Mesendoderm (in vitro differentiated cells): ENCODE data around the gene PARP8.
A peak's percentile ranks its signal among the peaks of the same experiment; 100 is the strongest.

Experiments
- DNase-seq: peaks from one replicate; pipeline ENCODE4 v3.0.0; 2013
- H2AK5ac ChIP-seq: 2 replicates; pipeline ENCODE4 v1.6.1; 2013; ENCODE audit warnings: low read length, inconsistent platforms
- H2BK120ac ChIP-seq: 2 replicates; pipeline ENCODE4 v1.6.1; 2013; ENCODE audit warnings: low read depth, mild to moderate bottlenecking, low read length, moderate library complexity, mixed read lengths
- H2BK15ac ChIP-seq: replicated peaks from 2 replicates; pipeline ENCODE4 v1.6.1; 2013; ENCODE audit warnings: low read depth, mild to moderate bottlenecking, moderate library complexity
- H2BK5ac ChIP-seq: 2 replicates; pipeline ENCODE4 v1.6.1; 2013; ENCODE audit warnings: low read length, inconsistent platforms
- H3K18ac ChIP-seq: 2 replicates; pipeline ENCODE4 v1.6.1; 2013; ENCODE audit warnings: mild to moderate bottlenecking, low read length, mixed read lengths
- H3K23ac ChIP-seq: one replicate; pipeline ENCODE4 v1.6.1; 2013; ENCODE audit warnings: low read length
- H3K27ac ChIP-seq: 2 replicates; pipeline ENCODE4 v1.5.1; 2013; ENCODE audit warnings: low read depth, mild to moderate bottlenecking, inconsistent platforms, low read length, moderate library complexity
- H3K27me3 ChIP-seq: 2 replicates; pipeline ENCODE4 v1.6.1; 2013; ENCODE audit warnings: low read length, control low read depth, mild to moderate bottlenecking, inconsistent platforms; ENCODE audit not compliant: insufficient read depth, poor library complexity
- H3K36me3 ChIP-seq: 2 replicates; pipeline ENCODE4 v1.6.1; 2013; ENCODE audit warnings: low read length, inconsistent platforms; ENCODE audit not compliant: control insufficient read depth, insufficient read depth
- H3K4ac ChIP-seq: one replicate; pipeline ENCODE4 v1.6.1; 2013; ENCODE audit warnings: low read depth, mild to moderate bottlenecking, low read length, moderate library complexity
- H3K4me1 ChIP-seq: 2 replicates; pipeline ENCODE4 v1.6.1; 2013; ENCODE audit warnings: low read depth, low read length, inconsistent platforms; ENCODE audit not compliant: control insufficient read depth
- H3K4me2 ChIP-seq: 2 replicates; pipeline ENCODE4 v1.6.1; 2013; ENCODE audit warnings: low read length
- H3K4me3 ChIP-seq: 2 replicates; pipeline ENCODE4 v1.5.1; 2013; ENCODE audit warnings: mild to moderate bottlenecking, low read length
- H3K56ac ChIP-seq: one replicate; pipeline ENCODE4 v1.6.1; 2013; ENCODE audit warnings: low read length
- H3K79me1 ChIP-seq: 2 replicates; pipeline ENCODE4 v1.6.1; 2013; ENCODE audit warnings: low read length, inconsistent platforms
- H3K79me2 ChIP-seq: 2 replicates; pipeline ENCODE4 v1.6.1; 2013; ENCODE audit warnings: mild to moderate bottlenecking, low read length; ENCODE audit not compliant: control insufficient read depth, insufficient read depth
- H3K9ac ChIP-seq: 2 replicates; pipeline ENCODE4 v1.6.1; 2013; ENCODE audit warnings: low read length, inconsistent platforms
- H4K5ac ChIP-seq: one replicate; pipeline ENCODE4 v1.6.1; 2013; ENCODE audit warnings: low read length
- H4K8ac ChIP-seq: one replicate; pipeline ENCODE4 v1.6.1; 2013; ENCODE audit warnings: low read depth, mild to moderate bottlenecking, control low read depth, low read length, moderate library complexity
- WGBS: extraction: QIAGEN DNeasy Blood & Tissue Kit; methylation state at CpG from one replicate; pipeline ENCODE4 v1.1.7; 2013; ENCODE audit warnings: low lambda C conversion rate, missing lambda C conversion rate; ENCODE audit not compliant: insufficient coverage; ENCODE audit errors: extremely low coverage; 5-methylcytosine and 5-hydroxymethylcytosine counted together

PARP8 gene

GRCh38 chr5:50711280-50711679, 44.8 kb downstream of the PARP8 start:
- DNase-seq: no peak
- H2BK120ac ChIP-seq: no peak overlapping the region
- no peaks in the 10 kb centered on the region for H3K36me3 ChIP-seq
- peaks cover 12% of the 10 kb centered on the region for H3K79me2 ChIP-seq
- H3K27me3 ChIP-seq: no peaks in the 10 kb centered on the region
- no peak overlapping the region for H3K4me3 ChIP-seq
- H3K27ac ChIP-seq: no peak overlapping the region
- H3K4me1 ChIP-seq: no peaks in the 10 kb centered on the region
- peaks cover 4% of the 10 kb centered on the region for H3K79me1 ChIP-seq
- H4K8ac ChIP-seq: no peak overlapping the region
- no peak overlapping the region for H3K4ac ChIP-seq
- H3K18ac ChIP-seq: peak overlapping the region; percentile 60
- no peak overlapping the region for H3K9ac ChIP-seq
- H2AK5ac ChIP-seq: no peak overlapping the region
- no peak overlapping the region for H2BK5ac ChIP-seq
- H3K56ac ChIP-seq: peak overlapping the region; percentile 28
- no peak overlapping the region for H3K4me2 ChIP-seq
- no peak overlapping the region for H2BK15ac ChIP-seq
- no CpG with 5 or more reads among the region's 2 CpGs for WGBS
- H4K5ac ChIP-seq: no peak overlapping the region
- no peak overlapping the region for H3K23ac ChIP-seq

GRCh38 chr5:50712479-50712878, 46.0 kb downstream of the PARP8 start:
- no peak overlapping the region for H2BK120ac ChIP-seq
- DNase-seq: no peak
- H4K5ac ChIP-seq: no peak overlapping the region
- no peak overlapping the region for H2BK15ac ChIP-seq
- no peak overlapping the region for H3K4ac ChIP-seq
- no peak overlapping the region for H2BK5ac ChIP-seq
- peaks cover 4% of the 10 kb centered on the region for H3K79me1 ChIP-seq
- H3K36me3 ChIP-seq: no peaks in the 10 kb centered on the region
- no peak overlapping the region for H3K4me3 ChIP-seq
- no CpG with 5 or more reads among the region's 1 CpG for WGBS
- no peak overlapping the region for H3K9ac ChIP-seq
- H2AK5ac ChIP-seq: no peak overlapping the region
- no peak overlapping the region for H3K18ac ChIP-seq
- peaks cover 12% of the 10 kb centered on the region for H3K79me2 ChIP-seq
- no peak overlapping the region for H3K23ac ChIP-seq
- H4K8ac ChIP-seq: no peak overlapping the region
- H3K27me3 ChIP-seq: no peaks in the 10 kb centered on the region
- H3K27ac ChIP-seq: no peak overlapping the region
- H3K56ac ChIP-seq: no peak overlapping the region
- H3K4me2 ChIP-seq: no peak overlapping the region
- no peaks in the 10 kb centered on the region for H3K4me1 ChIP-seq

GRCh38 chr5:50715001-50715400, 48.6 kb downstream of the PARP8 start:
- no peak overlapping the region for H3K23ac ChIP-seq
- H3K4me2 ChIP-seq: no peak overlapping the region
- H2BK15ac ChIP-seq: no peak overlapping the region
- no peak overlapping the region for H2BK5ac ChIP-seq
- no peak overlapping the region for H3K9ac ChIP-seq
- H3K36me3 ChIP-seq: no peaks in the 10 kb centered on the region
- DNase-seq: no peak
- no peak overlapping the region for H4K5ac ChIP-seq
- H3K27ac ChIP-seq: no peak overlapping the region
- no peaks in the 10 kb centered on the region for H3K4me1 ChIP-seq
- no peak overlapping the region for H3K56ac ChIP-seq
- H3K4me3 ChIP-seq: no peak overlapping the region
- no peaks in the 10 kb centered on the region for H3K27me3 ChIP-seq
- peaks cover 4% of the 10 kb centered on the region for H3K79me1 ChIP-seq
- no peak overlapping the region for H3K18ac ChIP-seq
- WGBS: no CpG with 5 or more reads among the region's 5 CpGs
- no peak overlapping the region for H2AK5ac ChIP-seq
- no peak overlapping the region for H4K8ac ChIP-seq
- H3K79me2 ChIP-seq: peaks cover 12% of the 10 kb centered on the region
- no peak overlapping the region for H3K4ac ChIP-seq
- no peak overlapping the region for H2BK120ac ChIP-seq

GRCh38 chr5:50716134-50716533, 49.7 kb downstream of the PARP8 start:
- DNase-seq: no peak
- Histone ChIP-seq H3K18ac (no peak overlapping the region), H3K79me1 (peaks cover 4% of the 10 kb centered on the region), H2AK5ac (no peak overlapping the region), H3K4me2 (no peak overlapping the region), H3K4ac (no peak overlapping the region), H3K36me3 (no peaks in the 10 kb centered on the region), H3K27ac (no peak overlapping the region), H3K56ac (no peak overlapping the region), H2BK120ac (no peak overlapping the region), H3K4me3 (no peak overlapping the region), H3K4me1 (no peaks in the 10 kb centered on the region), H2BK5ac (no peak overlapping the region), H3K23ac (no peak overlapping the region), H4K5ac (no peak overlapping the region), H3K79me2 (peaks cover 13% of the 10 kb centered on the region), H4K8ac (no peak overlapping the region), H3K27me3 (no peaks in the 10 kb centered on the region), H2BK15ac (no peak overlapping the region), H3K9ac (no peak overlapping the region)
- 100% methylated on average over 1 of the region's 2 CpGs for WGBS

GRCh38 chr5:50717651-50718050, 51.2 kb downstream of the PARP8 start:
- Histone ChIP-seq H3K23ac (no peak overlapping the region), H3K4me1 (no peaks in the 10 kb centered on the region), H3K79me1 (peaks cover 4% of the 10 kb centered on the region), H2BK120ac (no peak overlapping the region), H2BK5ac (no peak overlapping the region), H3K4me3 (no peak overlapping the region), H3K56ac (no peak overlapping the region), H2BK15ac (no peak overlapping the region), H3K79me2 (peaks cover 16% of the 10 kb centered on the region), H3K27ac (no peak overlapping the region), H4K8ac (no peak overlapping the region), H3K18ac (no peak overlapping the region), H3K4ac (no peak overlapping the region), H3K4me2 (no peak overlapping the region), H2AK5ac (no peak overlapping the region), H3K36me3 (no peaks in the 10 kb centered on the region), H3K27me3 (no peaks in the 10 kb centered on the region), H4K5ac (no peak overlapping the region), H3K9ac (no peak overlapping the region)
- DNase-seq: no peak
- no CpG with 5 or more reads among the region's 2 CpGs for WGBS

- H3K79me1 ChIP-seq: no peaks in the 10 kb centered on the region
- no peak overlapping the region for H3K4me2 ChIP-seq
- no peak overlapping the region for H3K56ac ChIP-seq
- no peak overlapping the region for H3K27ac ChIP-seq
- H3K4me3 ChIP-seq: no peak overlapping the region
- H2AK5ac ChIP-seq: no peak overlapping the region
- no peak overlapping the region for H3K18ac ChIP-seq
- H4K5ac ChIP-seq: no peak overlapping the region
- no peaks in the 10 kb centered on the region for H3K4me1 ChIP-seq
- H4K8ac ChIP-seq: no peak overlapping the region
- no CpG with 5 or more reads among the region's 4 CpGs for WGBS
- H3K4ac ChIP-seq: no peak overlapping the region
- no peaks in the 10 kb centered on the region for H3K27me3 ChIP-seq
- no peak overlapping the region for H2BK120ac ChIP-seq
- no peak overlapping the region for H3K9ac ChIP-seq
- H3K36me3 ChIP-seq: no peaks in the 10 kb centered on the region
- DNase-seq: no peak
- H2BK5ac ChIP-seq: no peak overlapping the region
- H3K23ac ChIP-seq: no peak overlapping the region
- no peak overlapping the region for H2BK15ac ChIP-seq
- peaks cover 13% of the 10 kb centered on the region for H3K79me2 ChIP-seq
Observed at GRCh38 chr5:50720061-50720710, 53.7 kb downstream of the PARP8 start.
